ENCODE measurements around the gene MRPL58. TPM values are rescaled to one million over a fixed set of nuclear protein-coding genes. Genes with fewer than 3 reads are reported as not detected.
"Not testable (repeated sequence)": the region's sequence is repeated elsewhere in the genome, so short reads cannot be mapped to it uniquely, and the experiment has no call there.

MRPL58 gene
- 49.1 TPM for polyA plus RNA-seq (2013, experiment 1 of 2)
- polyA plus RNA-seq (2013, experiment 2 of 2), result 52.9 TPM

- peak within 1 kb of the TSS; percentile 65 for H3K4me3 ChIP-seq (ENCODE audit: low read length)
- no peaks in the 10 kb centered on the region for H3K9me3 ChIP-seq (ENCODE audit: insufficient read depth, low read depth, low read length)
- H3K27me3 ChIP-seq (ENCODE audit: insufficient read depth, low read length), result no peaks in the 10 kb centered on the region
- peaks cover 18% of the 10 kb centered on the region for H3K4me1 ChIP-seq (ENCODE audit: insufficient read depth, low read length)
- peaks cover 8% of the 10 kb centered on the region; the same call in 1 of the 2 replicates for H3K36me3 ChIP-seq (ENCODE audit: insufficient read depth, low read length)
- peak within 1 kb of the TSS; percentile 86 for H3K9ac ChIP-seq (ENCODE audit: low read depth, low read length)
- 2% methylated on average over 63 of the region's 63 CpGs for WGBS
- H3K27ac ChIP-seq (ENCODE audit: low read depth, low read length), result peak within 1 kb of the TSS; percentile 91
These were observed at the start of gene MRPL58 for GRCh38 chr17:75012346-75013091. MRPL58 (plus strand) TSS chr17:75012670; CDS start chr17:75012687, 17 bp downstream.

GRCh38 chr17:74963656-74964055, 48.8 kb upstream of the MRPL58 start:
- Histone ChIP-seq H3K4me1 (ENCODE audit: insufficient read depth, low read length) (0 out of 2 replicates have a peak, but pooled peaks cover 3% of the 10 kb centered on the region), H3K27me3 (ENCODE audit: insufficient read depth, low read length) (peaks cover 8% of the 10 kb centered on the region; the same call in 1 of the 2 replicates), H3K9ac (ENCODE audit: low read depth, low read length) (no peak overlapping the region), H3K27ac (ENCODE audit: low read depth, low read length) (no peak overlapping the region), H3K9me3 (ENCODE audit: insufficient read depth, low read depth, low read length) (no peaks in the 10 kb centered on the region), H3K4me3 (ENCODE audit: low read length) (no peak overlapping the region), H3K36me3 (ENCODE audit: insufficient read depth, low read length) (no peaks in the 10 kb centered on the region)
- WGBS, result 78% methylated on average over 12 of the region's 12 CpGs

GRCh38 chr17:74964246-74964761, 48.2 kb upstream of the MRPL58 start:
- H3K27me3 ChIP-seq (ENCODE audit: insufficient read depth, low read length), result 0 out of 2 replicates have a peak, but pooled peaks cover 2% of the 10 kb centered on the region
- H3K4me3 ChIP-seq (ENCODE audit: low read length), result no peak overlapping the region
- H3K27ac ChIP-seq (ENCODE audit: low read depth, low read length), result no peak overlapping the region
- no peaks in the 10 kb centered on the region for H3K36me3 ChIP-seq (ENCODE audit: insufficient read depth, low read length)
- 93% methylated on average over 12 of the region's 12 CpGs for WGBS
- no peaks in the 10 kb centered on the region for H3K9me3 ChIP-seq (ENCODE audit: insufficient read depth, low read depth, low read length)
- H3K4me1 ChIP-seq (ENCODE audit: insufficient read depth, low read length), result 0 out of 2 replicates have a peak, but pooled peaks cover 3% of the 10 kb centered on the region
- no peak overlapping the region for H3K9ac ChIP-seq (ENCODE audit: low read depth, low read length)

GRCh38 chr17:74964988-74965622, 47.4 kb upstream of the MRPL58 start:
- Histone ChIP-seq H3K9ac (ENCODE audit: low read depth, low read length) (no peak overlapping the region), H3K4me1 (ENCODE audit: insufficient read depth, low read length) (0 out of 2 replicates have a peak, but pooled peaks cover 3% of the 10 kb centered on the region), H3K4me3 (ENCODE audit: low read length) (no peak overlapping the region), H3K36me3 (ENCODE audit: insufficient read depth, low read length) (no peaks in the 10 kb centered on the region), H3K27me3 (ENCODE audit: insufficient read depth, low read length) (peaks cover 3% of the 10 kb centered on the region), H3K9me3 (ENCODE audit: insufficient read depth, low read depth, low read length) (no peaks in the 10 kb centered on the region), H3K27ac (ENCODE audit: low read depth, low read length) (no peak overlapping the region)
- WGBS, result 88% methylated on average over 14 of the region's 14 CpGs

- Histone ChIP-seq H3K27me3 (ENCODE audit: insufficient read depth, low read length) (peaks cover 35% of the 10 kb centered on the region), H3K27ac (ENCODE audit: low read depth, low read length) (no peak overlapping the region), H3K9ac (ENCODE audit: low read depth, low read length) (no peak overlapping the region), H3K9me3 (ENCODE audit: insufficient read depth, low read depth, low read length) (no peaks in the 10 kb centered on the region), H3K36me3 (ENCODE audit: insufficient read depth, low read length) (no peaks in the 10 kb centered on the region), H3K4me1 (ENCODE audit: insufficient read depth, low read length) (0 out of 2 replicates have a peak, but pooled peaks cover 3% of the 10 kb centered on the region), H3K4me3 (ENCODE audit: low read length) (no peak overlapping the region)
- WGBS, result 85% methylated on average over 5 of the region's 5 CpGs
These were observed 44.1 kb upstream of the MRPL58 start for GRCh38 chr17:74968361-74968780.

GRCh38 chr17:74969501-74969900, 43.0 kb upstream of the MRPL58 start:
- H3K9me3 ChIP-seq (ENCODE audit: insufficient read depth, low read depth, low read length); H3K9ac ChIP-seq (ENCODE audit: low read depth, low read length); H3K4me1 ChIP-seq (ENCODE audit: insufficient read depth, low read length); H3K27ac ChIP-seq (ENCODE audit: low read depth, low read length); H3K4me3 ChIP-seq (ENCODE audit: low read length); H3K36me3 ChIP-seq (ENCODE audit: insufficient read depth, low read length): not testable (repeated sequence)
- WGBS, result 94% methylated on average over 5 of the region's 5 CpGs
- H3K27me3 ChIP-seq (ENCODE audit: insufficient read depth, low read length), result peaks cover 46% of the 10 kb centered on the region

- 0 out of 2 replicates have a peak, but pooled peaks cover 3% of the 10 kb centered on the region for H3K4me1 ChIP-seq (ENCODE audit: insufficient read depth, low read length)
- H3K4me3 ChIP-seq (ENCODE audit: low read length), result no peak overlapping the region
- peaks cover 55% of the 10 kb centered on the region for H3K27me3 ChIP-seq (ENCODE audit: insufficient read depth, low read length)
- 90% methylated on average over 3 of the region's 3 CpGs for WGBS
- no peak overlapping the region for H3K9ac ChIP-seq (ENCODE audit: low read depth, low read length)
- H3K9me3 ChIP-seq (ENCODE audit: insufficient read depth, low read depth, low read length), result no peaks in the 10 kb centered on the region
- no peak overlapping the region for H3K27ac ChIP-seq (ENCODE audit: low read depth, low read length)
- no peaks in the 10 kb centered on the region for H3K36me3 ChIP-seq (ENCODE audit: insufficient read depth, low read length)
These were observed 42.1 kb upstream of the MRPL58 start for GRCh38 chr17:74970395-74970794.

GRCh38 chr17:74971069-74971841, 41.2 kb upstream of the MRPL58 start:
- peak overlapping the region; percentile 43; the same call in 1 of the 2 replicates for H3K9ac ChIP-seq (ENCODE audit: low read depth, low read length)
- H3K27me3 ChIP-seq (ENCODE audit: insufficient read depth, low read length), result peaks cover 64% of the 10 kb centered on the region
- H3K4me1 ChIP-seq (ENCODE audit: insufficient read depth, low read length), result 0 out of 2 replicates have a peak, but pooled peaks cover 3% of the 10 kb centered on the region
- WGBS, result 89% methylated on average over 8 of the region's 8 CpGs
- no peaks in the 10 kb centered on the region for H3K9me3 ChIP-seq (ENCODE audit: insufficient read depth, low read depth, low read length)
- peak overlapping the region; percentile 63 for H3K4me3 ChIP-seq (ENCODE audit: low read length)
- H3K27ac ChIP-seq (ENCODE audit: low read depth, low read length), result no peak overlapping the region
- no peaks in the 10 kb centered on the region for H3K36me3 ChIP-seq (ENCODE audit: insufficient read depth, low read length)

- 10% methylated on average over 9 of the region's 9 CpGs for WGBS
- H3K27me3 ChIP-seq (ENCODE audit: insufficient read depth, low read length), result peaks cover 64% of the 10 kb centered on the region
- H3K36me3 ChIP-seq (ENCODE audit: insufficient read depth, low read length), result no peaks in the 10 kb centered on the region
- no peaks in the 10 kb centered on the region for H3K9me3 ChIP-seq (ENCODE audit: insufficient read depth, low read depth, low read length)
- H3K4me1 ChIP-seq (ENCODE audit: insufficient read depth, low read length), result 0 out of 2 replicates have a peak, but pooled peaks cover 3% of the 10 kb centered on the region
- peak overlapping the region; percentile 43; the same call in 1 of the 2 replicates for H3K9ac ChIP-seq (ENCODE audit: low read depth, low read length)
- H3K4me3 ChIP-seq (ENCODE audit: low read length), result peak overlapping the region; percentile 63
- H3K27ac ChIP-seq (ENCODE audit: low read depth, low read length), result no peak overlapping the region
These were observed 40.7 kb upstream of the MRPL58 start for GRCh38 chr17:74971842-74972106.

- H3K9ac ChIP-seq (ENCODE audit: low read depth, low read length), result peak within 1 kb of the TSS; percentile 47; the same call in 1 of the 2 replicates
- WGBS, result 1% methylated on average over 95 of the region's 95 CpGs
- H3K4me3 ChIP-seq (ENCODE audit: low read length), result peak within 1 kb of the TSS; percentile 63
- 0 out of 2 replicates have a peak, but pooled peaks cover 3% of the 10 kb centered on the region for H3K4me1 ChIP-seq (ENCODE audit: insufficient read depth, low read length)
- peaks cover 64% of the 10 kb centered on the region for H3K27me3 ChIP-seq (ENCODE audit: insufficient read depth, low read length)
- no peak within 1 kb of the TSS for H3K27ac ChIP-seq (ENCODE audit: low read depth, low read length)
- no peaks in the 10 kb centered on the region for H3K36me3 ChIP-seq (ENCODE audit: insufficient read depth, low read length)
- no peaks in the 10 kb centered on the region for H3K9me3 ChIP-seq (ENCODE audit: insufficient read depth, low read depth, low read length)
These were observed 40.1 kb upstream of the MRPL58 start, which contains the start of gene HID1 for GRCh38 chr17:74972107-74972972. HID1 (minus strand) TSS chr17:74972759; CDS start chr17:74972656, 103 bp downstream.

Data from HUES64 (cell line).